Measurements from ENCODE around the gene PALD1.
"Not testable (repeated sequence)": the region's sequence is repeated elsewhere in the genome, so short reads cannot be mapped to it uniquely, and the experiment has no call there.

The PALD1 gene

GRCh38 chr10:70592746-70593512 lies 114.4 kb downstream of the PALD1 start:
- DNase-seq: no peak

GRCh38 chr10:70593513-70593890 lies 114.9 kb downstream of the PALD1 start:
- DNase-seq: no peak

- DNase-seq: no peak
These were observed 115.6 kb downstream of the PALD1 start for GRCh38 chr10:70594161-70594560.

- DNase-seq: no peak
These were observed 117.0 kb downstream of the PALD1 start for GRCh38 chr10:70595566-70596016.

GRCh38 chr10:70596110-70596798 lies 117.7 kb downstream of the PALD1 start:
- no peak for DNase-seq

- DNase-seq: no peak
These were observed 118.6 kb downstream of the PALD1 start for GRCh38 chr10:70596860-70597809.

GRCh38 chr10:70597856-70598815 lies 119.6 kb downstream of the PALD1 start:
- DNase-seq: no peak

- DNase-seq: no peak
These were observed 120.3 kb downstream of the PALD1 start for GRCh38 chr10:70598857-70599295.

GRCh38 chr10:70599319-70599718 lies 120.8 kb downstream of the PALD1 start:
- DNase-seq: no peak

GRCh38 chr10:70599791-70600190 lies 121.2 kb downstream of the PALD1 start:
- DNase-seq: no peak

GRCh38 chr10:70600512-70601395 lies 122.2 kb downstream of the PALD1 start:
- DNase-seq: no peak

GRCh38 chr10:70601746-70602145 lies 123.2 kb downstream of the PALD1 start:
- DNase-seq: no peak

GRCh38 chr10:70602665-70603448 lies 124.3 kb downstream of the PALD1 start, which contains the start of gene PRF1:
TSS of gene PRF1 (minus strand) at chr10:70602741. CDS start at chr10:70600902, 1,839 bp downstream.
- DNase-seq: no peak

GRCh38 chr10:70603449-70603801 lies 124.9 kb downstream of the PALD1 start:
- DNase-seq: no peak

GRCh38 chr10:70604106-70604505 lies 125.5 kb downstream of the PALD1 start:
- DNase-seq: no peak

GRCh38 chr10:70605161-70605560 lies 126.6 kb downstream of the PALD1 start:
- DNase-seq: no peak

GRCh38 chr10:70607936-70608335 lies 129.4 kb downstream of the PALD1 start:
- DNase-seq: no peak

- no peak for DNase-seq
These were observed 135.4 kb downstream of the PALD1 start for GRCh38 chr10:70613941-70614340.

GRCh38 chr10:70614364-70614763 lies 135.8 kb downstream of the PALD1 start:
- DNase-seq: not testable (repeated sequence)

- DNase-seq: no peak
These were observed 136.6 kb downstream of the PALD1 start for GRCh38 chr10:70615211-70615610.
